ENCODE results near the gene SPINK5. TPM values are rescaled to one million over a fixed set of nuclear protein-coding genes. Genes with fewer than 3 reads are reported as not detected.
A peak's percentile ranks its signal among the peaks of the same experiment; 100 is the strongest.

SPINK5 gene
- total RNA-seq, 1 experiment from 2014 or later: 5.9 TPM

- POLR2A ChIA-PET: interaction anchor here (0.6 kb wide), 1 partner anchor 309 kb away, joined by 3 read pairs; no protein-coding TSS in a partner anchor
- H3K9me3 Mint-ChIP-seq: no peaks in the 10 kb centered on the region
- H3K4me3 Mint-ChIP-seq: no peak overlapping the region
- 0 out of 2 replicates have a peak overlapping the region, but pooled peaks have one; percentile 47 for H3K27ac Mint-ChIP-seq
- no peaks in the 10 kb centered on the region; the same call in 1 of the 2 replicates for H3K36me3 Mint-ChIP-seq
- ATAC-seq (no peak), DNase-seq (ENCODE audit: low spot score) (no peak)
- no peaks in the 10 kb centered on the region for H3K27me3 Mint-ChIP-seq (ENCODE audit: low read depth)
- CTCF ChIA-PET: interaction anchor here (0.8 to 1.2 kb wide), 2 partner anchors 94 to 204 kb away, joined by 3 to 4 read pairs; no protein-coding TSS in a partner anchor
- peaks cover 4% of the 10 kb centered on the region; the same call in 1 of the 2 replicates for H3K4me1 Mint-ChIP-seq
- TF ChIP-seq SOX15 (CRISPR knock-in tag; IDR thresholded peaks at IDR 0.05): no peak
- TF ChIP-seq JAZF1 (CRISPR knock-in tag; IDR thresholded peaks at IDR 0.05): no peak
- no peak for TF ChIP-seq ERG (CRISPR knock-in tag; IDR thresholded peaks at IDR 0.05)
- TF ChIP-seq USF2 (CRISPR knock-in tag; IDR thresholded peaks at IDR 0.05): no peak
- TF ChIP-seq TEAD1 (CRISPR knock-in tag; IDR thresholded peaks at IDR 0.05): no peak
- TF ChIP-seq E2F4 (CRISPR knock-in tag; IDR thresholded peaks at IDR 0.05; ENCODE audit: borderline replicate concordance, low read depth): no peak
- no peak for TF ChIP-seq ZNF423 (CRISPR knock-in tag; IDR thresholded peaks at IDR 0.05)
- no peak for TF ChIP-seq E2F5 (CRISPR knock-in tag; IDR thresholded peaks at IDR 0.05)
- no peak for TF ChIP-seq CDX4 (CRISPR knock-in tag; IDR thresholded peaks at IDR 0.05; ENCODE audit: borderline replicate concordance)
- TF ChIP-seq OVOL2 (CRISPR knock-in tag; IDR thresholded peaks at IDR 0.05; ENCODE audit: borderline replicate concordance): no peak
Measured at GRCh38 chr5:148090773-148091250, 27.0 kb downstream of the SPINK5 start.

- no peak overlapping the region for H3K4me3 Mint-ChIP-seq
- no peak for TF ChIP-seq GTF2I (CRISPR knock-in tag; conservative IDR thresholded peaks at IDR 0.05)
- TF ChIP-seq PREB (CRISPR knock-in tag; IDR thresholded peaks at IDR 0.05; ENCODE audit: borderline replicate concordance): no peak
- TF ChIP-seq TP53 (CRISPR knock-in tag; IDR thresholded peaks at IDR 0.05): no peak
- TF ChIP-seq USF1 (CRISPR knock-in tag; IDR thresholded peaks at IDR 0.05): no peak
- TF ChIP-seq MAX (CRISPR knock-in tag; IDR thresholded peaks at IDR 0.05): no peak
- 0 out of 2 replicates have a peak overlapping the region, but pooled peaks have one; percentile 19 for H3K27ac Mint-ChIP-seq
- no peaks in the 10 kb centered on the region for H3K36me3 Mint-ChIP-seq
- CTCF ChIA-PET: no interaction called here
- ATAC-seq (no peak), DNase-seq (ENCODE audit: low spot score) (no peak)
- POLR2A ChIA-PET: no interaction called here
- H3K9me3 Mint-ChIP-seq: no peaks in the 10 kb centered on the region
- H3K4me1 Mint-ChIP-seq: peaks cover 4% of the 10 kb centered on the region; the same call in 1 of the 2 replicates
- H3K27me3 Mint-ChIP-seq (ENCODE audit: low read depth): no peaks in the 10 kb centered on the region
Measured at GRCh38 chr5:148091991-148092964, 28.5 kb downstream of the SPINK5 start.

All from WTC11 (cell line).